Astrocyte of the spinal cord (primary cell): ENCODE results near the gene FBXO11.

ENCODE experiments used
- DNase-seq: peaks from one replicate; pipeline ENCODE4 v3.0.0; 2011; ENCODE audit warnings: low read depth, low spot score
- H3K4me3 ChIP-seq: 2 replicates; pipeline ENCODE4 v1.5.1; 2011; ENCODE audit warnings: low read depth, mild to moderate bottlenecking, low read length, moderate library complexity
- CTCF ChIP-seq: IDR thresholded peaks from 2 replicates; pipeline ENCODE4 v1.5.1; 2012; ENCODE audit warnings: low read depth, mild to moderate bottlenecking, low read length, inconsistent platforms
- in situ Hi-C: cut with HindIII; loops from 2 replicates; pipeline ENCODE4 v1.10.0; 2017; ENCODE audit warnings: low sequenced_read_pairs

The FBXO11 gene

GRCh38 chr2:47906157-47907038 is at the start of gene FBXO11:
Gene FBXO11, minus strand, starts transcription at chr2:47906498. Its CDS starts 778 bp downstream, at chr2:47905720.
- peak; percentile 70 for TF ChIP-seq CTCF
- in situ Hi-C loops: no loop called here
- peak; percentile 99 for DNase-seq

DNA sequence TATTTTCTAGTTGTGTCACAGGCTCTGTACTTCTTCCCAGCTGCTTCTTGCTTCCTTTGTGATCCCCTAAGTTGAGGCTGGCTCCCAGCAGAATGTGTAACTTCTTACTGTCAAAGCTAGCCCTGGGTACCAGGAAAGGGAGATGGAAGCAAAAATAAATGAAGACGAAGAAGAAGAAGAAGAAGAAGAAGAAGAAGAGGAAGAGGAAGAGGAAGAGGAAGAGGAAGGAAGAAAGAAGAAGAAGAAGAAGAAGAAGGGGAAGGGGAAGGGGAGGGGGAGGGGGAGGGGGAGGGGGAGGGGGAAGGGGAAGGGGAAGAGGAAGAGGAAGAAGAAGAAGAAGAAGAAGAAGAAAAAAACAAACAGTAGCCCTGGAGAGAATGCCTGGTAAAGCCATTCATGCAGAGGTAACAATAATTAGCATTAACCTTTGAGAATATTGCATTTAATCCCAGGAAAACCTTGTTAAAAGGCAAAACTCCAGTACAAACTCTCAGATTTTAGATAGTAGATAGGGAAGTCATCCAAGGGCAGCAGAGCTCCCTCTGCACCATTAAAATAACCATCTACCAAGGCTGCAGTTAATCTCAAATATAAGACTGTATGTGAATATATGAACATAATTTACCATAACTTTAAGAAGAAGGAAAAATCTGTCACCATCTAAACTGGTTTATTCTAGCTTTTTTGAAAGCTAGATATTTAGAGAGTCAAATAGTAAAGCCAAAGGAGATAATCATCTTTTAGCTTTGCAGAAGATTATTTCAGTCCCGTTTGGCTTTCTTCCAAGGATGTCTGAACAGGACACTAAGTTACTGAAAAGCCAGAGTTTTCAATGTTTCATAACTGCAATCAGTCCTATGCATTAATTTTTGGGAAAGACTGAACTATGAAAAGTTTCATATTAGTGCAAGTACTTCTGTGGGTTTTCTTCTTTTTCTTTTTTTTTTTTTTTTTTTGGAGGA is 44.3 kb upstream of the FBXO11 start:
- no peak for DNase-seq
- no peak for TF ChIP-seq CTCF
- H3K4me3 ChIP-seq: no peak overlapping the region
- in situ Hi-C loops: no loop called here

More at GRCh38 chr2:47906157-47907038, at the start of gene FBXO11:
- peak within 1 kb of the TSS; percentile 89 for H3K4me3 ChIP-seq

DNA sequence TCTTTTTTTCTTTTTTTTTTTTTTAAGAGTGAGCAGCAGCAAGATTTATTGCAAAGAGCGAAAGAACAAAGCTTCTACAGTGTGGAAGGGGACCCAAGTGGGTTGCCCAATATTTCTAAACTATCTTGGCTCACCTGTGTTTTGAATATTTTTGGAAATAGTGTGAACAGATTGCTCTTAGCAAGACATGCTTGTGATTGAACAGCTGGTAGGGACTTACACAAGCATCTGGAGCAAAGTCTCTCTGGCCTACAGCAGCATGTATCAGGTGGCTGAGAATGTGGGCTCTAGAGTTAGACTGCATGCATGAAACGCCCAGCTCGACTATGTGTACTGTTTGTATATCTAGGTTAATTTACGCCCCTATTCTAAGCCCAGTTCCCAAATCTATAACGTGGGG is 40.3 kb upstream of the FBXO11 start:
- TF ChIP-seq CTCF: no peak
- in situ Hi-C loops: no loop called here
- H3K4me3 ChIP-seq: no peak overlapping the region
- no peak for DNase-seq

- TF ChIP-seq CTCF: no peak
- in situ Hi-C loops: no loop called here
- no peak overlapping the region for H3K4me3 ChIP-seq
- no peak for DNase-seq
Measured at GRCh38 chr2:47945046-47945781, 38.9 kb upstream of the FBXO11 start.

DNA sequence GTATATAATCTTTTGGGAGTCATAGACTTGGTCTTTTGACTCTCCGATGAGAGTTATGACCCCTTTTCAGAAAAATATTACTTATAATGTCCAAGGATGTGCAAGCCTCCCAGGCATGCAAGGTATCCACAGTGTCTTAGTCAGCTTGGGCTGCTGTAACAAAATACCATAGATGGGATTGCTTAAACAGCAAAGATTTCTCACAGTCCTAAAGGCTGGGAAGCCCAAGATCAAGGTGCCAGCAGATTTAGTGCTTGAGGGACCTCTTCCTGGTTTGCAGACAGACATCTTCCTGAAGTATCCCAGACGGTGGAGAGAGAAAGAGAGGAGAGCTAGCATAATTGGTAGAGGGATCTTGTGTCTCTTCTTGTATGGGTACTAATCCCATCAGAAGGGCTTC is 35.6 kb upstream of the FBXO11 start:
- in situ Hi-C loops: no loop called here

More for the DNA sequence above, 35.6 kb upstream of the FBXO11 start:
- DNase-seq: no peak
- H3K4me3 ChIP-seq: no peak overlapping the region
- no peak for TF ChIP-seq CTCF
